Neural crest cell (in vitro differentiated cells): Measurements from ENCODE around the gene ADGB. TPM values are rescaled to one million over a fixed set of nuclear protein-coding genes. Genes with fewer than 3 reads are reported as not detected.

Experiments
- DNase-seq: peaks from one replicate; pipeline ENCODE4 v3.0.0; 2021; ENCODE audit warnings: low read depth, mixed read lengths, low spot score
- H3K27ac Mint-ChIP-seq: one replicate; pipeline ENCODE4 v1.8.0; 2021; ENCODE audit warnings: mild to moderate bottlenecking, mixed read lengths; ENCODE audit not compliant: unreplicated experiment
- H3K27me3 Mint-ChIP-seq: 2 replicates; pipeline ENCODE4 v1.8.0; 2021; ENCODE audit warnings: low read depth, mild to moderate bottlenecking, mixed read lengths
- H3K36me3 Mint-ChIP-seq: 2 replicates; pipeline ENCODE4 v1.8.0; 2021; ENCODE audit warnings: low read depth, mild to moderate bottlenecking, mixed read lengths
- H3K4me1 Mint-ChIP-seq: 2 replicates; pipeline ENCODE4 v1.8.0; 2021; ENCODE audit warnings: mixed read lengths
- H3K4me3 Mint-ChIP-seq: one replicate; pipeline ENCODE4 v1.8.0; 2021; ENCODE audit warnings: mild to moderate bottlenecking, mixed read lengths
- H3K9me3 Mint-ChIP-seq: 2 replicates; pipeline ENCODE4 v1.8.0; 2021; ENCODE audit warnings: mixed read lengths
- CTCF ChIP-seq: fragments of 200-600 bp; sonication (generic); conservative IDR thresholded peaks from 2 replicates; pipeline ENCODE4 v1.5.0; 2021; ENCODE audit warnings: antibody characterized with exemption, mild to moderate bottlenecking
- total RNA-seq: library from RNA; stranded (reverse); gene quantifications from 2 replicates; pipeline ENCODE4 v1.2.1, GENCODE V29; 2021

ADGB gene
- total RNA-seq, 1 donor from 2014 or later: not detected

GRCh38 chr6:146574211-146574610 is 24.6 kb upstream of the ADGB start:
- H3K27ac Mint-ChIP-seq: no peak overlapping the region
- no peak overlapping the region for H3K4me3 Mint-ChIP-seq
- no peaks in the 10 kb centered on the region for H3K27me3 Mint-ChIP-seq
- no peak for TF ChIP-seq CTCF
- H3K36me3 Mint-ChIP-seq: no peaks in the 10 kb centered on the region
- no peaks in the 10 kb centered on the region for H3K4me1 Mint-ChIP-seq
- DNase-seq: no peak
- peaks cover 2% of the 10 kb centered on the region for H3K9me3 Mint-ChIP-seq

GRCh38 chr6:146578054-146578453 is 20.7 kb upstream of the ADGB start:
- TF ChIP-seq CTCF: no peak
- H3K4me3 Mint-ChIP-seq: no peak overlapping the region
- H3K36me3 Mint-ChIP-seq: no peaks in the 10 kb centered on the region
- H3K9me3 Mint-ChIP-seq: peaks cover 2% of the 10 kb centered on the region
- H3K27me3 Mint-ChIP-seq: no peaks in the 10 kb centered on the region
- DNase-seq: no peak
- H3K4me1 Mint-ChIP-seq: no peaks in the 10 kb centered on the region
- no peak overlapping the region for H3K27ac Mint-ChIP-seq

GRCh38 chr6:146581968-146582367 is 16.8 kb upstream of the ADGB start:
- no peak for DNase-seq
- H3K27me3 Mint-ChIP-seq: no peaks in the 10 kb centered on the region
- no peak overlapping the region for H3K27ac Mint-ChIP-seq
- no peak for TF ChIP-seq CTCF
- H3K36me3 Mint-ChIP-seq: no peaks in the 10 kb centered on the region
- no peaks in the 10 kb centered on the region for H3K9me3 Mint-ChIP-seq
- H3K4me3 Mint-ChIP-seq: no peak overlapping the region
- no peaks in the 10 kb centered on the region for H3K4me1 Mint-ChIP-seq

- H3K4me1 Mint-ChIP-seq: no peaks in the 10 kb centered on the region
- DNase-seq: no peak
- H3K27ac Mint-ChIP-seq: no peak overlapping the region
- no peaks in the 10 kb centered on the region for H3K36me3 Mint-ChIP-seq
- no peaks in the 10 kb centered on the region for H3K9me3 Mint-ChIP-seq
- no peak overlapping the region for H3K4me3 Mint-ChIP-seq
- no peak for TF ChIP-seq CTCF
- no peaks in the 10 kb centered on the region for H3K27me3 Mint-ChIP-seq
Measured at GRCh38 chr6:146582857-146583256, 15.9 kb upstream of the ADGB start.

GRCh38 chr6:146583966-146584365 is 14.8 kb upstream of the ADGB start:
- H3K27ac Mint-ChIP-seq: no peak overlapping the region
- H3K36me3 Mint-ChIP-seq: no peaks in the 10 kb centered on the region
- no peak overlapping the region for H3K4me3 Mint-ChIP-seq
- no peaks in the 10 kb centered on the region for H3K9me3 Mint-ChIP-seq
- no peaks in the 10 kb centered on the region for H3K4me1 Mint-ChIP-seq
- no peak for TF ChIP-seq CTCF
- no peak for DNase-seq
- no peaks in the 10 kb centered on the region for H3K27me3 Mint-ChIP-seq

GRCh38 chr6:146587459-146587858 is 11.3 kb upstream of the ADGB start:
- Mint-ChIP-seq H3K4me3 (no peak overlapping the region), H3K9me3 (no peaks in the 10 kb centered on the region), H3K27ac (no peak overlapping the region), H3K27me3 (no peaks in the 10 kb centered on the region), H3K4me1 (no peaks in the 10 kb centered on the region), H3K36me3 (no peaks in the 10 kb centered on the region)
- TF ChIP-seq CTCF: no peak
- DNase-seq: no peak
